ENCODE data around the gene P4HA2.

P4HA2 gene

DNA sequence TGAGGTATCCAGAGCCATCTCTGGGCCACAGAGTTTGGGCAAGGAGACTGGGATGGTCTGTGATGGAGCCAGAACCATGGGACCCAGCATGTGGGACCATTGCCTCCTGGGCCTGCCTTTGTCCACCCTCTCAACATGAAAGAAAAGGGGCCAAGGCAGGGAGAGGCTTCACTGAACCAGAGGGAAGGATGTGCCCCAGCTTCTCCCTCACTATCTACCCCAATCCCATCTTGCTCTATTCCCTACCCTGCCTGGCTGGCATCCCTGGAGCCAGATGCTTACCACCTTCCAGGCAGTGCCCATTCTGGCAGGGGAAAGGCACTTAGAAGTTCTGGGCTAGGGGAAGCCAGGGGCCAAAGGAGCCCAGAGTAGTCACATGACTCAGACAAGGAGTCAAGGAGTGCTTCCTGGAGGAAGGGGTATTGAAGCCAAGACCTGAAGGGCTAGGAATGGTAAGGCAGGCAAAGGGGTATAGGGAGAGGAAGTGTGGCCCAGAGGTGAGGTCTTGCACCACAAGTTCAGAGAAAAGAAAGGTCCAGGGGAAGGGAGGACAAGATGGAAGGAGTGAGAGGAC, 39.6 kb upstream of the P4HA2 start:
- H3K27ac ChIP-seq, result no peak overlapping the region
- TF ChIP-seq, protein P1, sequence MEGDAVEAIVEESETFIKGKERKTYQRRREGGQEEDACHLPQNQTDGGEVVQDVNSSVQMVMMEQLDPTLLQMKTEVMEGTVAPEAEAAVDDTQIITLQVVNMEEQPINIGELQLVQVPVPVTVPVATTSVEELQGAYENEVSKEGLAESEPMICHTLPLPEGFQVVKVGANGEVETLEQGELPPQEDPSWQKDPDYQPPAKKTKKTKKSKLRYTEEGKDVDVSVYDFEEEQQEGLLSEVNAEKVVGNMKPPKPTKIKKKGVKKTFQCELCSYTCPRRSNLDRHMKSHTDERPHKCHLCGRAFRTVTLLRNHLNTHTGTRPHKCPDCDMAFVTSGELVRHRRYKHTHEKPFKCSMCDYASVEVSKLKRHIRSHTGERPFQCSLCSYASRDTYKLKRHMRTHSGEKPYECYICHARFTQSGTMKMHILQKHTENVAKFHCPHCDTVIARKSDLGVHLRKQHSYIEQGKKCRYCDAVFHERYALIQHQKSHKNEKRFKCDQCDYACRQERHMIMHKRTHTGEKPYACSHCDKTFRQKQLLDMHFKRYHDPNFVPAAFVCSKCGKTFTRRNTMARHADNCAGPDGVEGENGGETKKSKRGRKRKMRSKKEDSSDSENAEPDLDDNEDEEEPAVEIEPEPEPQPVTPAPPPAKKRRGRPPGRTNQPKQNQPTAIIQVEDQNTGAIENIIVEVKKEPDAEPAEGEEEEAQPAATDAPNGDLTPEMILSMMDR (conservative IDR thresholded peaks at IDR 0.05), result no peak

- H3K27ac ChIP-seq, result no peak overlapping the region
- TF ChIP-seq, protein P1 (conservative IDR thresholded peaks at IDR 0.05), result no peak
Observed at GRCh38 chr5:132266836-132267160, 39.1 kb upstream of the P4HA2 start.

GRCh38 chr5:132266031-132266835, 38.6 kb upstream of the P4HA2 start:
- TF ChIP-seq, protein P1 (conservative IDR thresholded peaks at IDR 0.05), result no peak
- H3K27ac ChIP-seq, result peak overlapping the region; percentile 53

DNA sequence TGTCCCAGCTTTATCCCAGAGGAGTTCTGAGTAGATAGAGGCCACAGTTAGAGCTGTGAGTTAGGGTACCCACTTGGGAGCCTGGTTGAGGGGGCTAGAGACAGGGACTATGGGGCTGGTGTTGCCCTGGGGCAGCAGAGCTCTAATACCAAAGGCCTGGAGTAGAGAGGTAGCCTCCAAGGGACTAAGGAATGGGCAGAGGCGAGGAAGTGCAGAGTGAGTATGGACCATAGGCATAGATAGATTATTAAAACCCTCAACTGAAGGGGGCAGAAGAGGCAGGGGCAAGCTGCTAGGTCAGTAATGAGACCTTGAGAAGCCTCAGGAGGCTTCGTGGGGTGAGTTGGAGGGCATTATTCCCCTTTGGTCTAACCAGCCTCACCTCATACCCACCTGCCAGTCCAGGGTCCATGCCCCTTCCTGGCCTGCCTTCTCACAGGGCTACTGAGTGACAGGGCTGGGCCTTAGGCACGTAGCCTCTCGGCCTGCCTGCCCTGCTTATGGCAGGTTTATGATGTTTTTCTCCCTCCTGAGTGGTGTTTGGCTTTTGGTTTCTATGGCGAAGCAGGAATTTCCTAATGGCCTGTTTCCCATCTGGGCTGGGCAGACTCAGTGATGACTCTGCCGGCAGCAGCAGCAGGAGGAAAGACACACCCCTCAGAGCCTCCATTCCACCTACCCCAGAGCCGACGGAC, 37.8 kb upstream of the P4HA2 start:
- peak overlapping the region; percentile 53 for H3K27ac ChIP-seq
- TF ChIP-seq, protein P1 (conservative IDR thresholded peaks at IDR 0.05), result no peak

DNA sequence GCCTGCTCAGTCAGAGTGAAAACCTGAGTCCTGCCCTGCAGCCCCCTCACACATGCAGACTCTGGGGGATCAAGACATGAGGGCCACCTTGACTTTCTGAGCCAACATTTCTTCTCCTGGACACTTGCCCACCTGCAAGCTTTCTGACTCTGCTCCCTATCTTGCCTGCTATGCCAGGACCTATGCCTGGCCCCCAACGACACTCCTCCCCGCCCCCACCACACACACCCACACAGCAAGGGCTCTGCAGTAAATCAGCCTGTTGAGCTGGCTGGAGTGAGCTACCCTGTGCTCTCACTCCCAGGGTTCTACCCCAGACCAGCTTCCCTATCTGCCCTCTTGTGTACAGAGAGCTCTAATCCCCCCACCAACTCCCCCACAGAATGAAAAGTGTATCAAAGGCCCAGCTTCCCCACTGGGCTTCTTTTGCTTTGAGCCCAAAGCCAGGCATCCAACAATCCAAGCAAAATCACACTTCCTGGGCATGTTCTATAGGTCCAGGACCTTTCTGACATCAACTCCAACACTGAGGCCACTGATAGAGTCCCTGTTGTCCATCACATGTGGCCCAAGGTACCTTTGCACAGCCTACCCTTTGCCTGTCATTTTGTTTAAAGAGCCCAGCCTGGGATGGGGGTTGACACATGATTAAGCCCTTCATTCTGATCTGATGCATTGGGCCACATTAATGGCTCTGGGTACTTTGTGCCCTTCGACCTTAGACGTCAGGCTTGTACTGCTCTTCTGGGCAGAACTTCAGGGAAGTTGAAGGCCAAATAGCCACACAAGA, 37.1 kb upstream of the P4HA2 start:
- TF ChIP-seq, protein P1 (conservative IDR thresholded peaks at IDR 0.05), result no peak
- H3K27ac ChIP-seq, result peak overlapping the region; percentile 53

GRCh38 chr5:132263548-132264261, 36.1 kb upstream of the P4HA2 start:
- H3K27ac ChIP-seq, result no peak overlapping the region
- TF ChIP-seq, protein P1 (conservative IDR thresholded peaks at IDR 0.05), result no peak

Data from VCaP (cell line).